SHP77 treated with DMSO at 0.1 percent for 48 hours (cell line): Measurements from ENCODE around the gene HS1BP3.

Source experiments
- DNase-seq: peaks from one replicate; lab custom pipeline; 2025; lab: John Stamatoyannopoulos, UW

The HS1BP3 gene

GRCh38 chr2:20645761-20646160, 5.1 kb downstream of the HS1BP3 start:
- DNase-seq, result no peak

- DNase-seq, result no peak
These were observed 5.6 kb downstream of the HS1BP3 start for GRCh38 chr2:20645301-20645701.

- no peak for DNase-seq
These were observed 7.1 kb downstream of the HS1BP3 start for GRCh38 chr2:20643826-20644225.

- DNase-seq, result no peak
These were observed 7.8 kb downstream of the HS1BP3 start for GRCh38 chr2:20643060-20643459.

DNA sequence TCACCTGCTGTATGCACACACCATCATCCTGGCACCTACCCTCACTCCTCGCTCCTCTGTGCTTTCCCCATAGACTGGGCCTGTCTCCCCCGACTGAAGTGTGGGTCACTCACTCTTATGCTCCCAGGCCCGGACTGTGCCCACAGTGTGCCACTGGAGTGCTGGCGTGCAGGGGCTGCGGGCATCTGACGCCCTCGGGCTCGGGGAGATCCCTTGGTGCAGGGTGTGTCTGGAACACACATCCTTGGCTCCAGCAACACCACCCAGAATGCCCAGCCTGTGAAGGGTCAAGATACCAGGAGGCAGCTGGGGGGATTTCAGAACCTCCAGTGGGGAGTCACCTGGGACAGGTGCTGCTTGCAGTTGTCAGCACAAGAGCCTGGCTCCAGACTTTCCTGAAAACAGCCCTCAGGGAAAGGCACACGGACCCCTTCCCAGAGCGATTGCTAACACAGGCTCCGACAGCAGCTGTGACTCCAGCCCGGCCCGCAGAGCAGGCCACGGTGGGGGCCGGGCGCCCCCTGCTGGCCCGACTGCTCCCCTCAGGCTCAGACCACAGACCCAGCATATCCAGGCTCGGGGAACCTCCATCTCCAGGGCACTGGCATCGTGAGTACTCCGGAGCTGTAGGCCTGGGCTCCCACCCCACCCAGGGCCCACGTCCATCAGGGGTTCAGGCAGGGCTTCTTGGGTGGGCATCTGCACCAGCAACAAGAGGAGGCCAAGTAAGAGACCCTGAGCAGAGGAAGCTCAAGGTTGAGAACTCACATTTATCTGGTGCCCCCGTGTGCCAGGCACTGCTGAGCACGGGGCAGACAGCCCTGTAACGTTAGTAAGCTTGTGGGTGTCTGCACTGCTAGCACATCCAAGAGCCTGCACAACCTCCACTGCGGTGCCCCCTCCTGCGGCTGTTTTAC, 8.6 kb downstream of the HS1BP3 start:
- DNase-seq, result peak; percentile 23

GRCh38 chr2:20641123-20641985, 9.5 kb downstream of the HS1BP3 start:
- no peak for DNase-seq

GRCh38 chr2:20640411-20641122, 10.3 kb downstream of the HS1BP3 start:
- no peak for DNase-seq

- no peak for DNase-seq
These were observed 12.1 kb downstream of the HS1BP3 start for GRCh38 chr2:20638646-20639430.

- DNase-seq, result no peak
These were observed 12.9 kb downstream of the HS1BP3 start for GRCh38 chr2:20638014-20638413.

DNA sequence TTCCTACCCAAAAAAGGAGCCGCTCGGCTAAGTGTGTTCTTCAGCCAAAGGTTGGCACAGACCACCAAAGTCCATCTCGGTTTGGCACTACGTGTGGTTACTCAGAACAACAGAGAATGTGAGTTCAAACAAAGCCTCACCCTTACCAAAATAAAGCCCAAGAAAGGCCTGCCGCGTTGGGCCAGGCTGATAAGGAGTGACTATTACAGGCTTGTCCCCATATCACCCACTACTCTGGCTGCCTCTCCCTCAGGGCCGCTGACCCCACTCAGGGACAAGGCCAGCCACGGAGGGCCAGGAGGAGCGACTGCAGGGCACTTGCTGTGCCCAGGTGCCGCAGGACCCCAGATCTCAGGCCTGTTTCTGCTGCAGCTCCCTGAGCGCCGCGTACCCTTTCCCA, 13.8 kb downstream of the HS1BP3 start:
- no peak for DNase-seq

DNA sequence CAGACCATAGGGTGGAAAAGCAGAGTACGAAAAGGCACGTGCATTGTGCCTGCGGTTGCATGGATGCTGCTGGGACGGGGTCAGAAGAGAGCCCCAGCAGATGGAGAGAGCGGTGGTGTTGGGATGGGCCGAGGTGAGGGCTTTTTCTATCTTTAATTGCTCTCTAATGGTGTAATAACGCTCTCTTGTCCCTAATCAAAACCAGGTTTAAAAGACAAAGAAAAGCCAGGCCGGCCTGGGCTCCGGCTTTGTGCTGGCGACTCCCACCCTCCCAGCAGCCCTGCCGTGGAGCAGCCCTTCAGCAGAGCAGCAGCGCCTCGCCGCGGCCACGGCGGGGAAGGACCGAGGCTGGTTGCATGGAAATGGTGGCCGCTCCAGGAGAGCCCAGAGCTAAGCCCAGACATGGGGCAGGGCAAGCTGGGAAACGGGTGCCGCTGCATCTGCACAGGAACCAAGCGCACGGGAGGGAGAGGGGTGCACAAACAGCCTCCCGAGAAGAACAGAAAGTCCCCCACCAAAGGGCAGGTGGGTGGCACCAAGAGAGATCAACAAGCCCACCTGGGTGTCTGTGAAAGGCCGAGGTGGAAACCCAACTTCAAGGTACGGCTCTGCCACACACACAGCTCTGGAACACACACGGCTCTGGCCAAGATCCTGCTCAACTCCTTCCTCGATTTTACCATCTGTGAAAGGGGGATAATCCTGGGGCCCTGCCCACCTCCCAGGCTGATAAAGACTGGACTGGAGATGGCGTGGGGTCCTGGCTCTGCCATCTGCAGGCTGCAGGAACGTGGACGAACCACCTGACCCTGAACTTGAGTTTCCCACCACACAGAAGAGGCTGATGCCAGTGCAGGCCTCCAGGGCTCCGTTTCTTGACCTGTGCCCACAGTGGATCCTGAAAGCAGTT, 15.0 kb downstream of the HS1BP3 start:
- peak; percentile 37 for DNase-seq

- no peak for DNase-seq
These were observed 15.8 kb downstream of the HS1BP3 start for GRCh38 chr2:20635113-20635510.

GRCh38 chr2:20634507-20635112, 16.3 kb downstream of the HS1BP3 start:
- no peak for DNase-seq

- peak; percentile 68 for DNase-seq
These were observed 16.9 kb downstream of the HS1BP3 start for GRCh38 chr2:20633794-20634506.

DNA sequence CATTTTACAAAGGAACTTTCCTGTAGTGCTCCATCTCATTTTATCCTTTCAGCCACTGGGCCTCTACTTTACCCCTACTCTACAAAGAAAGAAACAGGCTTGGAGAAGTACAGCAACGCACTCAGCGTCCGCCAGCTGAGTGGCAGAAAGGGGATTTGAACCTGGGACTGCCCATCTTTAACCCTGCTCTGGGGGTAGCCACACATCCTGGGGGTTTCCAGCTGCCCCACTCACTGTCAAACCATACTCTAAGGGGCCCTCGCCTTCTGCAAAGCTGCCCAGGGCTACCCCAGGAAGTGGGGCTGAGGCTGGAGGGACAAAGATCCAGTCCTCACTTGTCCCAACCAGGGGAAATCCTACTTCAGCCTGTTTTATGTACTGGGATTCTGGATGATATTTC, 17.9 kb downstream of the HS1BP3 start:
- no peak for DNase-seq

- no peak for DNase-seq
These were observed 18.4 kb downstream of the HS1BP3 start for GRCh38 chr2:20632446-20632990.

- no peak for DNase-seq
These were observed 19.1 kb downstream of the HS1BP3 start for GRCh38 chr2:20631617-20632307.

- no peak for DNase-seq
These were observed 19.9 kb downstream of the HS1BP3 start for GRCh38 chr2:20630967-20631366.
